ENCODE data around the gene INKA1. TPM values are rescaled to one million over a fixed set of nuclear protein-coding genes. Genes with fewer than 3 reads are reported as not detected.

INKA1 gene
- total RNA-seq, 1 donor from 2014 or later = 5.2 TPM

- Mint-ChIP-seq H3K4me1 (ENCODE audit: unreplicated experiment) (no peaks in the 10 kb centered on the region), H3K9me3 (ENCODE audit: unreplicated experiment) (no peaks in the 10 kb centered on the region), H3K36me3 (ENCODE audit: unreplicated experiment) (no peaks in the 10 kb centered on the region), H3K27ac (ENCODE audit: unreplicated experiment) (no peak overlapping the region), H3K4me3 (ENCODE audit: unreplicated experiment) (no peak overlapping the region), H3K27me3 (ENCODE audit: unreplicated experiment) (no peaks in the 10 kb centered on the region)
- no peak for DNase-seq (ENCODE audit: extremely low spot score, unreplicated experiment)
- no peak for TF ChIP-seq CTCF (IDR thresholded peaks at IDR 0.05)
These were observed 42.6 kb downstream of the INKA1 start for GRCh38 chr3:49845694-49846093.

Small RNA genes lying within 50 kb of the gene (microRNA-seq; reads per million reads assigned to microRNA genes)
- not detected for gene MIR5193 (ENCODE audit: unreplicated experiment)

Other genes with a start within 250 kb of the INKA1 start
- gene BSN, start 248.8 kb upstream of the INKA1 start, total RNA-seq = 0.64 and 0.81 TPM in 2 replicates
- gene APEH, start 128.9 kb upstream of the INKA1 start, total RNA-seq = 98.5 and 105 TPM in 2 replicates
- gene MST1, start 113.8 kb upstream of the INKA1 start, total RNA-seq = 35.9 and 38.3 TPM in 2 replicates
- 50.9 and 61.0 TPM in 2 replicates for gene RNF123, start 113.7 kb upstream of the INKA1 start, total RNA-seq
- not detected in 2 replicates for gene AMIGO3, start 83.6 kb upstream of the INKA1 start, total RNA-seq
- gene GMPPB, start 79.3 kb upstream of the INKA1 start, total RNA-seq = 27.3 and 27.5 TPM in 2 replicates
- 60.1 and 66.9 TPM in 2 replicates for gene IP6K1, start 16.7 kb upstream of the INKA1 start, total RNA-seq
- not detected in 2 replicates for gene CDHR4, start 3.4 kb upstream of the INKA1 start, total RNA-seq
- gene UBA7, start 10.7 kb downstream of the INKA1 start, total RNA-seq = 63.2 and 63.6 TPM in 2 replicates
- 3.4 and 5.3 TPM in 2 replicates for gene TRAIP, start 53.3 kb downstream of the INKA1 start, total RNA-seq
- gene CAMKV, start 66.6 kb downstream of the INKA1 start, total RNA-seq = not detected in 2 replicates
- 1.1 and 1.8 TPM in 2 replicates for gene MST1R, start 100.6 kb downstream of the INKA1 start, total RNA-seq
- 12.8 and 13.8 TPM in 2 replicates for gene MON1A, start 126.5 kb downstream of the INKA1 start, total RNA-seq
- 91.5 and 97.4 TPM in 2 replicates for gene RBM6, start 136.9 kb downstream of the INKA1 start, total RNA-seq